Right lobe of liver (tissue), 4 donors: ENCODE data around the gene TRANK1.

Experiments used
- POLR2A ChIP-seq: fragments of 450-650 bp; IDR thresholded peaks from one replicate; pipeline ENCODE4 v1.6.1; 2017; ENCODE audit warnings: antibody characterized with exemption, mild to moderate bottlenecking
- TF ChIP-seq, protein P1 (sequence below), 4 donors: fragments of 200-600 bp in 3 of 4; fragments of 450-650 bp in 1 of 4; IDR thresholded peaks; one replicate each; pipeline versions ENCODE4 v1.5.1 to v1.8.0; 2016 to 2022; ENCODE audit warnings: antibody characterized with exemption in 4 of 4, mild to moderate bottlenecking in 2 of 4
- donor health status: DM: no; HTN: no; CAD: no.
- donor health status: DM: no; HTN: no; CAD: no.
- donor health status: DM: no; HTN: yes; CAD: no.

GRCh38 chr3:36850743-36851142 is 94.1 kb downstream of the TRANK1 start:
- no peak for TF ChIP-seq POLR2A
- TF ChIP-seq, protein P1, sequence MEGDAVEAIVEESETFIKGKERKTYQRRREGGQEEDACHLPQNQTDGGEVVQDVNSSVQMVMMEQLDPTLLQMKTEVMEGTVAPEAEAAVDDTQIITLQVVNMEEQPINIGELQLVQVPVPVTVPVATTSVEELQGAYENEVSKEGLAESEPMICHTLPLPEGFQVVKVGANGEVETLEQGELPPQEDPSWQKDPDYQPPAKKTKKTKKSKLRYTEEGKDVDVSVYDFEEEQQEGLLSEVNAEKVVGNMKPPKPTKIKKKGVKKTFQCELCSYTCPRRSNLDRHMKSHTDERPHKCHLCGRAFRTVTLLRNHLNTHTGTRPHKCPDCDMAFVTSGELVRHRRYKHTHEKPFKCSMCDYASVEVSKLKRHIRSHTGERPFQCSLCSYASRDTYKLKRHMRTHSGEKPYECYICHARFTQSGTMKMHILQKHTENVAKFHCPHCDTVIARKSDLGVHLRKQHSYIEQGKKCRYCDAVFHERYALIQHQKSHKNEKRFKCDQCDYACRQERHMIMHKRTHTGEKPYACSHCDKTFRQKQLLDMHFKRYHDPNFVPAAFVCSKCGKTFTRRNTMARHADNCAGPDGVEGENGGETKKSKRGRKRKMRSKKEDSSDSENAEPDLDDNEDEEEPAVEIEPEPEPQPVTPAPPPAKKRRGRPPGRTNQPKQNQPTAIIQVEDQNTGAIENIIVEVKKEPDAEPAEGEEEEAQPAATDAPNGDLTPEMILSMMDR (IDR thresholded peaks at IDR 0.05): no peak
